Glomerular visceral epithelial cell (primary cell): ENCODE measurements around the gene INPP4B.

Source experiments
- DNase-seq: peaks from one replicate; pipeline ENCODE4 v3.0.0-alpha.2; 2016; ENCODE audit errors: extremely low spot score

Gene INPP4B

GRCh38 chr4:142144813-142145212 lies 701.3 kb downstream of the INPP4B start:
- no peak for DNase-seq

- DNase-seq: no peak
Observed at GRCh38 chr4:142142366-142143054, 703.6 kb downstream of the INPP4B start.

GRCh38 chr4:142141224-142141623 lies 704.9 kb downstream of the INPP4B start:
- no peak for DNase-seq

GRCh38 chr4:142130666-142131065 lies 715.4 kb downstream of the INPP4B start:
- DNase-seq: no peak

GRCh38 chr4:142129931-142130330 lies 716.2 kb downstream of the INPP4B start:
- DNase-seq: no peak

- no peak for DNase-seq
Observed at GRCh38 chr4:142129473-142129872, 716.6 kb downstream of the INPP4B start.

- no peak for DNase-seq
Observed at GRCh38 chr4:142128529-142128928, 717.6 kb downstream of the INPP4B start.

- DNase-seq: peak; percentile 71
Observed at GRCh38 chr4:142126890-142127497, 719.1 kb downstream of the INPP4B start.

GRCh38 chr4:142124874-142125273 lies 721.2 kb downstream of the INPP4B start:
- DNase-seq: no peak

- no peak for DNase-seq
Observed at GRCh38 chr4:142121448-142122350, 724.4 kb downstream of the INPP4B start.

GRCh38 chr4:142120921-142121320 lies 725.2 kb downstream of the INPP4B start:
- no peak for DNase-seq

- DNase-seq: no peak
Observed at GRCh38 chr4:142112451-142112850, 733.6 kb downstream of the INPP4B start.

GRCh38 chr4:142110136-142110535 lies 736.0 kb downstream of the INPP4B start:
- DNase-seq: no peak

GRCh38 chr4:142104041-142104440 lies 742.1 kb downstream of the INPP4B start:
- no peak for DNase-seq

GRCh38 chr4:142101401-142101800 lies 744.7 kb downstream of the INPP4B start:
- no peak for DNase-seq

- DNase-seq: no peak
Observed at GRCh38 chr4:142100941-142101340, 745.2 kb downstream of the INPP4B start.

- no peak for DNase-seq
Observed at GRCh38 chr4:142098900-142099545, 747.1 kb downstream of the INPP4B start.

GRCh38 chr4:142098380-142098779 lies 747.7 kb downstream of the INPP4B start:
- no peak for DNase-seq

GRCh38 chr4:142097015-142097414 lies 749.1 kb downstream of the INPP4B start:
- no peak for DNase-seq

- peak; percentile 90 for DNase-seq
Observed at GRCh38 chr4:142095886-142096605, 750.1 kb downstream of the INPP4B start.

- peak; percentile 11 for DNase-seq
Observed at GRCh38 chr4:142092941-142093340, 753.2 kb downstream of the INPP4B start.
